ENCODE data around the gene NUSAP1. TPM values are rescaled to one million over a fixed set of nuclear protein-coding genes. Genes with fewer than 3 reads are reported as not detected.
"Not testable (repeated sequence)": the region's sequence is repeated elsewhere in the genome, so short reads cannot be mapped to it uniquely, and the experiment has no call there.

The NUSAP1 gene
- polyA plus RNA-seq, 2 of the 4 experiments (the other 2 are of a cell fraction) = 103 to 110 TPM

DNA sequence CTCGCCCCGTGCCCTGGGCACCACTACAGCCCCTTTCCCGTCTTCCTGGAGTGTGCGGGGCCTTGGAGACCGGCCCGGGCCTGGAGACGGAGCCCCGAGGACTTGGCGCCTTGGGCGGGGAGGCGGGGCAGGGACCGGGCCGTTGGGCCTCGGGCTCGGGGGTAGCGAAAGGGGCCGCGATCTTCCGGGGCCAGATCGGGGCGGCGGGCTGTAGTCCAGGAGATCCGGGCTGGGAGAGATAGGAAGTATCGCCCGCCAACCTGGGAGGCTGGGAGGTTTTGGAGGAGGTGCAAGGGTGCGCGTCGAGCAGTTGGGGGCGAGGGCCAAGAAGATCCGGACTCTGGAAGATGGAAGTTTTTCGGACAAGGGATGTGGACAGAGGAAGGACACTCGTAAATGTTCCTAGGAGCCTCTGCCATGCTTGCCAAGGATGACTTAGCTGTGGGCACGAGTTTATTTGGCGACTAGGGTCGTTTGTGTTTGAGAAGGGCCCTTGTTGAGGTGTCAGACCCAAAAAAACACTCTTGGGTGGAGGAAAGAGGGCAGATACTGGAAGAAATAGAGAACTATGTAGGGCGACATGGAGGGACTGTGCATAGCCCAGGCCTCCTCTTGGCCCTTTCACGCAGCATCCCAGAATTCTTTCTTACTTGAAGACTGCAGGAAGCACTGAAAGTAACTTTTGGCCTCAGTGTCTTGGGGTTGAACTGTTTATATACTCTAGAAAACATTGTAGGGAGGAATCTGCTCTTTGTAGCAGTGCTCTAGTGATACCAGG lies 84.9 kb downstream of the NUSAP1 start:
- POLR2A ChIA-PET = no interaction called here
- peak; percentile 69 to 70 for ATAC-seq
- Histone ChIP-seq H3K27ac (peak overlapping the region; percentile 84 to 95), H3K4me1 (peaks cover 13% of the 10 kb centered on the region; the same call in 2 of the 3 replicates), H3K4me3 (peak overlapping the region; percentile 86), H3K4me2 (peak overlapping the region; percentile 91), H3K9me3 (no peaks in the 10 kb centered on the region)
- peak; percentile 16 to 17 for DNase-seq (ENCODE audit: low read depth in 1 of 2, low spot score in 1 of 2)
- FAIRE-seq = no peak
- CTCF ChIA-PET = no interaction called here
- WGBS (ENCODE audit: missing lambda C conversion rate) = 4% methylated on average over 16 of the region's 37 CpGs
- TF ChIP-seq FOSB (CRISPR knock-in tag; IDR thresholded peaks at IDR 0.05) = no peak
- TF ChIP-seq, protein P1, sequence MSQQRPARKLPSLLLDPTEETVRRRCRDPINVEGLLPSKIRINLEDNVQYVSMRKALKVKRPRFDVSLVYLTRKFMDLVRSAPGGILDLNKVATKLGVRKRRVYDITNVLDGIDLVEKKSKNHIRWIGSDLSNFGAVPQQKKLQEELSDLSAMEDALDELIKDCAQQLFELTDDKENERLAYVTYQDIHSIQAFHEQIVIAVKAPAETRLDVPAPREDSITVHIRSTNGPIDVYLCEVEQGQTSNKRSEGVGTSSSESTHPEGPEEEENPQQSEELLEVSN (IDR thresholded peaks at IDR 0.05; ENCODE audit: borderline replicate concordance, low read depth) = 0 out of 2 replicates have a peak, but pooled peaks have one; percentile 22

DNA sequence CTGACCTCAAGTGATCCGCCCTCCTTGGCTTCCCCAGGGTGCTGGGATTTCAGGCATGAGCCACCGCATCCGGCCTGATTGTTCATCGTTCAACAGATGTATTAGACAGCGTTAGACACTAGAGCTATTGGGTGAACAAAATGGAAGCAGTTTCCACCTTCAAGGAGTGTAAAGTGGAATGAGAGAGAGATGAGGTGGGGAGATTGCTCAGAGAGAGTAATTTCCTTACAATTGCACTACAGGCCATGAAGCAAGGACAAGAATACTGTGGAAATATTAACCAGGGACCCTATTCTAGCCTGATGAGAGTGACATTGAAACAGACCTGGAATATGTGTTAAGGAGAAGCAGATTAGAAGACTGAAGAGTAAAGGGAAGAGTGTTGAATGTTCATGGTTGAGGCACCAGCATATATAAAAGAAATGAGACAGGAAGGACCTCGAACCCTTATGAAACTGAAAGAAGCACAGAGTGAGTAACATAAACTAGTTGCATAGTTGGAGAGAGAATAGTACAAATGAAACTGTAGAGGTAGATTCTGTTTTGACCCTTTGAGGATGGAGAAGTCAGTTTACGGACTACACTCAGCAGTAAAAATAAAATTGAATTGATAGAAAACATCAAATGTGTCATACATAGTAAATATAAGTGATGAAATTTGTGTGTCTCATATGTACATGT lies 91.4 kb downstream of the NUSAP1 start:
- POLR2A ChIA-PET = no interaction called here
- DNase-seq (ENCODE audit: low read depth in 1 of 2, low spot score in 1 of 2) = no peak
- H3K4me2 ChIP-seq = no peak overlapping the region
- TF ChIP-seq FOXS1 (CRISPR knock-in tag; IDR thresholded peaks at IDR 0.05) (no peak), NFE2L2 (conservative IDR thresholded peaks at IDR 0.05; ENCODE audit: low read length) (no peak)
- TF ChIP-seq, protein P2, sequence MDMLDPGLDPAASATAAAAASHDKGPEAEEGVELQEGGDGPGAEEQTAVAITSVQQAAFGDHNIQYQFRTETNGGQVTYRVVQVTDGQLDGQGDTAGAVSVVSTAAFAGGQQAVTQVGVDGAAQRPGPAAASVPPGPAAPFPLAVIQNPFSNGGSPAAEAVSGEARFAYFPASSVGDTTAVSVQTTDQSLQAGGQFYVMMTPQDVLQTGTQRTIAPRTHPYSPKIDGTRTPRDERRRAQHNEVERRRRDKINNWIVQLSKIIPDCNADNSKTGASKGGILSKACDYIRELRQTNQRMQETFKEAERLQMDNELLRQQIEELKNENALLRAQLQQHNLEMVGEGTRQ (IDR thresholded peaks at IDR 0.05) = no peak
- H3K27ac ChIP-seq = no peak overlapping the region
- H3K9me3 ChIP-seq = no peaks in the 10 kb centered on the region
- WGBS (ENCODE audit: missing lambda C conversion rate) = 98% methylated on average over 7 of the region's 7 CpGs
- no peak for ATAC-seq
- no peak for FAIRE-seq
- H3K4me3 ChIP-seq = no peak overlapping the region
- CTCF ChIA-PET = no interaction called here
- H3K4me1 ChIP-seq = no peaks in the 10 kb centered on the region

DNA sequence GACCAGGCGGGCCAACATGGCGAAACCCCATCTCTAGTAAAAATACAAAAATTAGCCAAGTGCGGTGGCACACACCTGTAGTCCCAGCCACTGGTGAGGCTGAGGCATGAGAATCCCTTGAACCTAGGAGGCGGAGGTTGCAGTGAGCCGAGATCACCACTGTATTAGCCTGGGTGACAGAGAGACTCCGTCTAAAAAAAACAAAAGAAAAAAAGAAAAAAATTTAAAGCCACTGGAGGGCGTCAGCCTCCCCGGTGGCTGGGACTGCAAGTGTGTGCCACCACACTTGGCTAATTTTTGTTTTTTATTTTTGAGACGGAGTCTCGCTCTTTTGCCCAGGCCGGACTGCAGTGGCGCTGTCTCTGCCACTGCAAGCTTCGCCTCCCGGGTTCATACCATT lies 92.1 kb downstream of the NUSAP1 start:
- ATAC-seq (peak in 1 of 2 experiments; percentile 34; a peak in 2 of 6 replicates), FAIRE-seq (no peak), DNase-seq (ENCODE audit: low read depth in 1 of 2, low spot score in 1 of 2) (peak in 1 of 2 experiments; percentile 4)
- Histone ChIP-seq H3K4me2 (no peak overlapping the region), H3K4me1 (no peaks in the 10 kb centered on the region), H3K9me3 (no peaks in the 10 kb centered on the region), H3K27ac (no peak overlapping the region), H3K4me3 (no peak overlapping the region)
- TF ChIP-seq TFCP2L1 (CRISPR knock-in tag; IDR thresholded peaks at IDR 0.05) (no peak), CBX2 (IDR thresholded peaks at IDR 0.05; ENCODE audit: borderline replicate concordance, low read depth) (no peak), MAFK (IDR thresholded peaks at IDR 0.05; ENCODE audit: partially characterized antibody) (no peak), CEBPB (IDR thresholded peaks at IDR 0.05) (no peak), HEYL (CRISPR knock-in tag; IDR thresholded peaks at IDR 0.05) (no peak), NPAS2 (CRISPR knock-in tag; IDR thresholded peaks at IDR 0.05; ENCODE audit: borderline replicate concordance) (no peak), RAD21 (conservative IDR thresholded peaks at IDR 0.05 in 1 of 2, IDR thresholded peaks at IDR 0.05 in 1 of 2) (no peak)
- TF ChIP-seq, protein P3, sequence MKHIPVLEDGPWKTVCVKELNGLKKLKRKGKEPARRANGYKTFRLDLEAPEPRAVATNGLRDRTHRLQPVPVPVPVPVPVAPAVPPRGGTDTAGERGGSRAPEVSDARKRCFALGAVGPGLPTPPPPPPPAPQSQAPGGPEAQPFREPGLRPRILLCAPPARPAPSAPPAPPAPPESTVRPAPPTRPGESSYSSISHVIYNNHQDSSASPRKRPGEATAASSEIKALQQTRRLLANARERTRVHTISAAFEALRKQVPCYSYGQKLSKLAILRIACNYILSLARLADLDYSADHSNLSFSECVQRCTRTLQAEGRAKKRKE (CRISPR knock-in tag; IDR thresholded peaks at IDR 0.05; ENCODE audit: low read depth) = no peak
- ChIA-PET POLR2A (no interaction called here), CTCF (no interaction called here)
- WGBS (ENCODE audit: missing lambda C conversion rate) = 92% methylated on average over 14 of the region's 14 CpGs

DNA sequence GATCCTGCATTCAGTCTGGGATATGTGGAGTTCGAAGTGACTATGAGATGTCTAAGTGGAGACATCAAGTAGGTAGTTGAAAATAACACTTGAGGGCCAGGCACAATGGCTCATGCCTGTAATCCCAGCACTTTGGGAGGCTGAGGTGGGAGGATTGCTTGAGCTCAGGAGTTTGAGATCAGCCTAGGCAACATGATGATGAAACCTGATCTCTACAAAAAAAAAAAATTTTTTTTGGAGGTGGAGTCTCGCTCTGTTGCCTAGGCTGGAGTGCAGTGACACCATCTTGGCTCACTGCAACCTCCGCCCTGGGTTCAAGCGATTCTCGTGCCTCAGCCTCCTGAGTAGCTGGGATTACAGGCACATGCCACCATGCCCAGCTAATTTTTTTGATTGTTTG lies 93.2 kb downstream of the NUSAP1 start:
- H3K4me3 ChIP-seq; H3K4me1 ChIP-seq; CTCF ChIA-PET; ATAC-seq; H3K27ac ChIP-seq; H3K9me3 ChIP-seq; POLR2A ChIA-PET; FAIRE-seq; DNase-seq (ENCODE audit: low read depth in 1 of 2, low spot score in 1 of 2); H3K4me2 ChIP-seq: not testable (repeated sequence)
- WGBS (ENCODE audit: missing lambda C conversion rate) = 96% methylated on average over 5 of the region's 5 CpGs
